Measurements from ENCODE around the gene HSF2BP.

DNA sequence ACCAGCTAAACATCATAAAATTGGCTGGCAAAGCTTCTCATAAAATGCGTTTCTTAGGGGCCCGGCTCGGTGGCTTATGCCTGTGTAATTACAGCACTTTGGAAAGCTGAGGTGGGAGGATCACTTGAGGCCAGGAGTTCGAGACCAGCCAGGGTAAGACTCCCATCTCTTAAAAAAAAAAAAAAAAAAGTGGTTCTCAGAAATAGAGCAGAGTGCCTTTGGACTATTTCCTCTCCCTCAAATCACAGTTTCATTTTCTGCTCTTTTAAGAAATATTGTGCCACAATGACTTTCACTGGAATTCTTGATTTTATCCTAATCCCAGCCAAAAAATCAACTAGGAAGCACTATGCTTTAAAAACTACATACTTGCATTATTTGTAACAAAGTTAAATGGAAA, 13.3 kb downstream of the HSF2BP start:
- TF ChIP-seq TAF1 (IDR thresholded peaks at IDR 0.05; ENCODE audit: low read depth), result no peak
- TF ChIP-seq RAD21 (IDR thresholded peaks at IDR 0.05; ENCODE audit: low read depth), result no peak
- TF ChIP-seq, protein P1, sequence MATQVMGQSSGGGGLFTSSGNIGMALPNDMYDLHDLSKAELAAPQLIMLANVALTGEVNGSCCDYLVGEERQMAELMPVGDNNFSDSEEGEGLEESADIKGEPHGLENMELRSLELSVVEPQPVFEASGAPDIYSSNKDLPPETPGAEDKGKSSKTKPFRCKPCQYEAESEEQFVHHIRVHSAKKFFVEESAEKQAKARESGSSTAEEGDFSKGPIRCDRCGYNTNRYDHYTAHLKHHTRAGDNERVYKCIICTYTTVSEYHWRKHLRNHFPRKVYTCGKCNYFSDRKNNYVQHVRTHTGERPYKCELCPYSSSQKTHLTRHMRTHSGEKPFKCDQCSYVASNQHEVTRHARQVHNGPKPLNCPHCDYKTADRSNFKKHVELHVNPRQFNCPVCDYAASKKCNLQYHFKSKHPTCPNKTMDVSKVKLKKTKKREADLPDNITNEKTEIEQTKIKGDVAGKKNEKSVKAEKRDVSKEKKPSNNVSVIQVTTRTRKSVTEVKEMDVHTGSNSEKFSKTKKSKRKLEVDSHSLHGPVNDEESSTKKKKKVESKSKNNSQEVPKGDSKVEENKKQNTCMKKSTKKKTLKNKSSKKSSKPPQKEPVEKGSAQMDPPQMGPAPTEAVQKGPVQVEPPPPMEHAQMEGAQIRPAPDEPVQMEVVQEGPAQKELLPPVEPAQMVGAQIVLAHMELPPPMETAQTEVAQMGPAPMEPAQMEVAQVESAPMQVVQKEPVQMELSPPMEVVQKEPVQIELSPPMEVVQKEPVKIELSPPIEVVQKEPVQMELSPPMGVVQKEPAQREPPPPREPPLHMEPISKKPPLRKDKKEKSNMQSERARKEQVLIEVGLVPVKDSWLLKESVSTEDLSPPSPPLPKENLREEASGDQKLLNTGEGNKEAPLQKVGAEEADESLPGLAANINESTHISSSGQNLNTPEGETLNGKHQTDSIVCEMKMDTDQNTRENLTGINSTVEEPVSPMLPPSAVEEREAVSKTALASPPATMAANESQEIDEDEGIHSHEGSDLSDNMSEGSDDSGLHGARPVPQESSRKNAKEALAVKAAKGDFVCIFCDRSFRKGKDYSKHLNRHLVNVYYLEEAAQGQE (IDR thresholded peaks at IDR 0.05; ENCODE audit: low read depth), result no peak
- TF ChIP-seq, protein P2, sequence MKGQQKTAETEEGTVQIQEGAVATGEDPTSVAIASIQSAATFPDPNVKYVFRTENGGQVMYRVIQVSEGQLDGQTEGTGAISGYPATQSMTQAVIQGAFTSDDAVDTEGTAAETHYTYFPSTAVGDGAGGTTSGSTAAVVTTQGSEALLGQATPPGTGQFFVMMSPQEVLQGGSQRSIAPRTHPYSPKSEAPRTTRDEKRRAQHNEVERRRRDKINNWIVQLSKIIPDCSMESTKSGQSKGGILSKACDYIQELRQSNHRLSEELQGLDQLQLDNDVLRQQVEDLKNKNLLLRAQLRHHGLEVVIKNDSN (IDR thresholded peaks at IDR 0.05), result no peak
- no peak for TF ChIP-seq EP300 (IDR thresholded peaks at IDR 0.05; ENCODE audit: borderline replicate concordance)
- no peak for TF ChIP-seq FOXM1 (IDR thresholded peaks at IDR 0.05; ENCODE audit: borderline replicate concordance, low read depth)
- TF ChIP-seq EGR1 (IDR thresholded peaks at IDR 0.05), result no peak
- no peak for TF ChIP-seq YY1 (IDR thresholded peaks at IDR 0.05; ENCODE audit: low read depth)
- no peak for TF ChIP-seq CEBPB (IDR thresholded peaks at IDR 0.05)
- TF ChIP-seq, protein P3, sequence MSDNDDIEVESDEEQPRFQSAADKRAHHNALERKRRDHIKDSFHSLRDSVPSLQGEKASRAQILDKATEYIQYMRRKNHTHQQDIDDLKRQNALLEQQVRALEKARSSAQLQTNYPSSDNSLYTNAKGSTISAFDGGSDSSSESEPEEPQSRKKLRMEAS (IDR thresholded peaks at IDR 0.05), result no peak
- no peak for TF ChIP-seq ZBTB7A (IDR thresholded peaks at IDR 0.05; ENCODE audit: low read depth)
- TF ChIP-seq NFIC (IDR thresholded peaks at IDR 0.05), result no peak
- no peak for TF ChIP-seq TEAD4 (IDR thresholded peaks at IDR 0.05)

Data from Ishikawa (cell line).